NCI-H82 treated with DMSO at 0.1 percent for 48 hours (cell line): Measurements from ENCODE around the gene TRAPPC5.

Experiments
- DNase-seq: peaks from one replicate; lab custom pipeline; 2025; ENCODE audit not compliant: unreplicated experiment; lab: John Stamatoyannopoulos, UW

Gene TRAPPC5

GRCh38 chr19:7674010-7675005, 6.3 kb upstream of the TRAPPC5 start:
- peak; percentile 57 for DNase-seq

GRCh38 chr19:7676376-7676775, 4.3 kb upstream of the TRAPPC5 start:
- DNase-seq, result no peak

- no peak for DNase-seq
Measured at GRCh38 chr19:7676854-7677253, 3.8 kb upstream of the TRAPPC5 start, which contains the start of gene MCEMP1. MCEMP1 (plus strand) TSS chr19:7677090; CDS start chr19:7677121, 31 bp downstream.

GRCh38 chr19:7677669-7678311, 2.8 kb upstream of the TRAPPC5 start:
- DNase-seq, result no peak

GRCh38 chr19:7678971-7679751, 1.5 kb upstream of the TRAPPC5 start:
- DNase-seq, result peak; percentile 52

- DNase-seq, result no peak
Measured at GRCh38 chr19:7679771-7680605, 645 bp upstream of the TRAPPC5 start.

GRCh38 chr19:7681340-7682174, 924 bp downstream of the TRAPPC5 start:
- peak; percentile 9 for DNase-seq

GRCh38 chr19:7682175-7682855, 1.7 kb downstream of the TRAPPC5 start:
- DNase-seq, result no peak

- no peak for DNase-seq
Measured at GRCh38 chr19:7685546-7686445, 5.2 kb downstream of the TRAPPC5 start.

- DNase-seq, result no peak
Measured at GRCh38 chr19:7687177-7687576, 6.5 kb downstream of the TRAPPC5 start.

- DNase-seq, result no peak
Measured at GRCh38 chr19:7689165-7689564, 8.5 kb downstream of the TRAPPC5 start.

GRCh38 chr19:7690779-7691258, 10.2 kb downstream of the TRAPPC5 start:
- no peak for DNase-seq

- DNase-seq, result no peak
Measured at GRCh38 chr19:7691497-7691896, 10.9 kb downstream of the TRAPPC5 start.

- DNase-seq, result no peak
Measured at GRCh38 chr19:7692417-7693088, 11.9 kb downstream of the TRAPPC5 start.

GRCh38 chr19:7694499-7694898, 13.9 kb downstream of the TRAPPC5 start:
- no peak for DNase-seq

GRCh38 chr19:7697721-7698287, 17.2 kb downstream of the TRAPPC5 start:
- DNase-seq, result no peak

- DNase-seq, result no peak
Measured at GRCh38 chr19:7698583-7698982, 17.9 kb downstream of the TRAPPC5 start.
